Measurements from ENCODE around the gene MYH9. TPM values are rescaled to one million over a fixed set of nuclear protein-coding genes. Genes with fewer than 3 reads are reported as not detected.
"Not testable (repeated sequence)": the region's sequence is repeated elsewhere in the genome, so short reads cannot be mapped to it uniquely, and the experiment has no call there.

Gene MYH9
- total RNA-seq, 1 donor = 340 TPM

DNA sequence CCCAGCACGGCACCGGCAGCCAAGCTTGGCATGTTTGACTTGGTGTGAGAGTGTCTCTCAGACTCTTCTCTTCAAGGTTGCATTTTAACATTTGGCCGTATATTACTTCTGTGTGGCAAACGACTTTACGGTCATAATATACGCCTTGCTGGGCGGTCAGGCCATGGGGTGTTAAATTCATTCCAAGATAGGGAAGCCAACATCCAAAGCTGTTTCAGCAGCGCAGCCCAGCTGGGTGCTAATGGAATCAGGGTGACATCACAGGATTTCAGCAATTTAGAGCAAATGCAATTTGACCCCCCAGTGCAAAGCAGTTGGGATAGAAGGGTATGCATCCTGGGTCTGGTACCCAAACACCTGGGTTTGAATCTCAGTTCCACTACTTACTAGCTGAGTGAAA lies 16.7 kb upstream of the MYH9 start:
- no peak overlapping the region for H3K4me3 ChIP-seq (ENCODE audit: low read length)
- H3K27me3 ChIP-seq (ENCODE audit: insufficient read depth, low read length) = no peaks in the 10 kb centered on the region
- peaks cover 96% of the 10 kb centered on the region for H3K4me1 ChIP-seq (ENCODE audit: insufficient read depth, low read length)
- no peaks in the 10 kb centered on the region for H3K9me3 ChIP-seq (ENCODE audit: low read depth, low read length)

DNA sequence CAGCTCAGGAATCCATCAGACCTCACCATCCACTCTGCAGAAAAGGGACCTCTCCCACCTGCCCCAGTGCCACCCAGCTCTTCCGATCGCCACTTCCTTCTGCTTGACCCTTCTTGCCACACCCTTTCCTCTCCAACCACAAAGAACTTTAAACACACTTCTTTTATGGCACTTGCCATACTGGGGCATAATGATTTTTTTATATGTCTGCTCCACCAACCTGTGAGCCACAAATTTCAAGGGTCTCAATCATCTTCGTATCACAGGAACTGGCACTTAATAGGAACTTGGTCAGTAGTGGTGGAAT lies 11.7 kb upstream of the MYH9 start:
- Histone ChIP-seq H3K4me1 (ENCODE audit: insufficient read depth, low read length) (peaks cover 97% of the 10 kb centered on the region), H3K9me3 (ENCODE audit: low read depth, low read length) (no peaks in the 10 kb centered on the region), H3K4me3 (ENCODE audit: low read length) (no peak overlapping the region), H3K27me3 (ENCODE audit: insufficient read depth, low read length) (no peaks in the 10 kb centered on the region)

DNA sequence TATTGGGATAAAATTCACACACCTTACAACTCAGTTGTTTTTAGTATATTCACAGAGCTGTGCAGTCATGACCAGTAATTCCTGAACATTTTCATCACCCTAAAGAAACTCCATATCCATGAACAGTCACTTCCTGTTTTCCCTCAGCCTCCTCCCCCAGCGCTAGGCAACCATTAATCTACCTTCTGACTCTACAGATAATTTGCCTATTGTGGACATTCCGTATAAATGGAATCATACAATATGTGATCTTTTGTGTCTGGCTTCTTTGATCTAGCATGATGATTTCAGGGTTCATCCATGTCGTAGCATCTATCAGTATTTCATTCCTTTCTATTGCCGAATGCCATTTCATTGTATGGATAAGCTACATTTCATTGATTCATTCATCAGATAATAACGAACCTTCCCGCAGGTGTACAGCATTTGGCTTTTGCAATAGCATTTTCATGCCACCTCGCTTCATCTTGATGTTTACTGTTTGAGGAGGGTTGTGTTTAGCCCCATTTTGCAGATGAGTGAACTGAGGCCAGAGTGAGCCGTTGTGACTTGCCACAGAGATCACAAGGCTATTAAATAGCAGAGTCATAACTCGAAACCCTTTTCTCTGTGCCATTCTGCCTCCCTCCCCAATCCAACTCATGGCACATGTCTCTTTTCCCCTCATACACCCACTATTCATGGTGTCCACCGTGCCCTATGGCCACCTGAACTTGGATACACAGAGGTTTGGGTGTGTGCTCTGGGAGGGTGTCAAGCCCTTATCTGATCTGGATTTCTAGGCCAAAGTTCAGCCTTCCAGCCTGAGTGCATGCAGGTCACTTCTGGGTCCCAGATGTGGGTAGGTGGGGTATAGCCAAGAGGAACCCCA lies 11.1 kb upstream of the MYH9 start:
- H3K4me1 ChIP-seq (ENCODE audit: insufficient read depth, low read length) = peaks cover 97% of the 10 kb centered on the region
- H3K27me3 ChIP-seq (ENCODE audit: insufficient read depth, low read length) = no peaks in the 10 kb centered on the region

DNA sequence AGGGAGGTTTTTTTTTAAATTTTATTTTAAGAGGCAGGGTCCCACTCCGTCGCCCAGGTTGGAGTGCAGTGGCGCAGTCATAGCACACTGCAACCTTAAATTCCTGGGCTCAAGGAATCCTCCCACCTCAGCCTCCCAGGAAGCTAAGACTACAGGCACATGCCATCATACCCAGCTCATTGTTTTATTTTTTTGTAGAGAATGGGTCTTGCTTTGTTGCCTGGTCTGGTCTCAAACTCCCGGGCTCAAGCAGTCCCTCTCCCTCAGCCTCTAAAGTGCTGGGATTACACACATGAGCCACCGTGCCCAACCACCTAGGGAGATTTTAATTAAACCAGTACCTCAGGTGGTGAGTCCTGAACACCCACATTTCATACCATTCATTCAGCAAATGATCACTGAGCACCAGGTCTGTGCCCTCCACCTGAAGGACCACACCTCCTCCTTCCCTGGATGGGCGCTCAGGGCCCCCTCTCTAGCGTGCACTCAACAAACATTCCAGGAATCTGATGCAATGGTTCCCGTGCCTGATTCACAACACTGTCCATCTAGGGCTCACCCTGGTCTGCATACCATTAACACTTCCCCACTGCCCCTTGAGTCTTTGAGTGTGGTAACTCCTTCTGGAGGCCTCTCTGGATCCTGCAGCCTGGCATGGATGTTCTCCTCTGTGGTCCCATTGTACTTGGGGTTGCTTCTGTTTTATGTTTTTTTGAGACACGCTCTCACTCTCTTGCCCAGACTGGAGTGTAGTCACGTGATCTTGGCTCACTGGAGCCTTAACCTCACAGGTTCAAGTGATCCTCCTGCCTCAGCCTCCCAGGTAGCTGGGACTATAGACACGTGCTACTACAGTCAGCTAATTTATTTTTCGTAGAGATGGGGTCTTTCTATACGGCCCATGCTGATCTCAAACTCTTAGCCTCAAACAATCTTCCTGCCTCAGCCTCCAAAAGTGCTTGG lies 9.6 kb upstream of the MYH9 start:
- Histone ChIP-seq H3K27me3 (ENCODE audit: insufficient read depth, low read length) (no peaks in the 10 kb centered on the region), H3K9me3 (ENCODE audit: low read depth, low read length) (no peaks in the 10 kb centered on the region), H3K4me1 (ENCODE audit: insufficient read depth, low read length) (peaks cover 86% of the 10 kb centered on the region), H3K4me3 (ENCODE audit: low read length) (no peak overlapping the region)

More for the DNA sequence above, 11.1 kb upstream of the MYH9 start:
- no peaks in the 10 kb centered on the region for H3K9me3 ChIP-seq (ENCODE audit: low read depth, low read length)
- no peak overlapping the region for H3K4me3 ChIP-seq (ENCODE audit: low read length)

DNA sequence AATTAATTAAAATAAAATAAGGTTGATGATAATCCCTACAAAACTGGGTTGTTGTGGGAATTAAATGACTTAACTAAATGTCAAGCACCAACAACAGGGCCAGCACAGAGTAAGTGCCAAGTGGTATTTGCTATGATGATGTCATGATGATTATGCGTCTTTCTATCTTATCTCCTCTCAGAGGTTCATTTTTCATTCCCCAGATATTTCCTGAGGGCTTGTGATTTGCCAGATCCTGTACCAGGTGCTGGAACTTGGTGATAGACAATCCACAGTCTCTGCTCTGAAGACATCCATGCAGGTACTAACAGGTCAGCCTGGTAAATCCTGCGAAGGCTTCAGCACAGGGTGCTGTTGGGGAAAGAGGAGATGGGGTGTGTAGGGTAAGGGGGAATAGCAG lies 8.1 kb upstream of the MYH9 start:
- H3K4me1 ChIP-seq (ENCODE audit: insufficient read depth, low read length) = peaks cover 86% of the 10 kb centered on the region
- H3K27me3 ChIP-seq (ENCODE audit: insufficient read depth, low read length) = no peaks in the 10 kb centered on the region
- no peaks in the 10 kb centered on the region for H3K9me3 ChIP-seq (ENCODE audit: low read depth, low read length)
- no peak overlapping the region for H3K4me3 ChIP-seq (ENCODE audit: low read length)

DNA sequence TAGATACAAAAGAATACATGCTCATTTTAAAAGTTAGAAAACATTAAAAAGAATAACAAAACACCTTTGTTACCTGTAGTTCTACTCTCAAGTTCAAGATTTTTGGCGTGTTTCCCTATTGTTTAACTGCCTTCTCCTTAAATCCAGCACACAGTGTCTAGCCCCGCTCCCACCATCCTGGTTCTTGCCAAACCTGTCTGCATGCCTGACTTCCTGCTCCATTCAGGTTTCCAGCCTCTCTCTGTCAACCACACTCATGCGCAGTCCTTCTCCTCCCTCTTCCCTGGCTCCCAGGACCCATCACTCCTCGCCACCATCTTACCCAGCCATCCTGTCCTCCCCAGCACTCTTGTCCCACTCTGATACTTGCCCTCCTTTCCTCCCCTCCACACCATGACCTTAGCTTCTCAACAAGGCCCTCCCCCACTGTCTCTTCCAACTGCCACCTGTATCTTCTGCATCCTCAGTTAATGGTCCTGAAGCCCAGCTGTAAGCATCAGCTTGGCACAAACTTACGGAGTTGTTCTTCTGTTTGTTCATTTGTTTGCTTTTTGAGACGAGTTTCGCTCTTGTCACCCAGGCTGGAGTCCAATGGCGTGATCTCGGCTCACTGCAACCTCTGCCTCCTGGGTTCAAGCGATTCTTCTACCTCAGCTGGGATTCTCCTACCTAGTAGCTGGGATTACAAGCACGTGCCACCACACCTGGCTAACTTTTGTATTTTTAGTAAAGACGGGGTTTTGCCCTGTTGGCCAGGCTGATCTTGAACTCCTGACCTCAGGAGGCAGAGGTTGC lies 7.5 kb upstream of the MYH9 start:
- Histone ChIP-seq H3K9me3 (ENCODE audit: low read depth, low read length) (no peaks in the 10 kb centered on the region), H3K4me3 (ENCODE audit: low read length) (no peak overlapping the region), H3K4me1 (ENCODE audit: insufficient read depth, low read length) (peaks cover 86% of the 10 kb centered on the region)

DNA sequence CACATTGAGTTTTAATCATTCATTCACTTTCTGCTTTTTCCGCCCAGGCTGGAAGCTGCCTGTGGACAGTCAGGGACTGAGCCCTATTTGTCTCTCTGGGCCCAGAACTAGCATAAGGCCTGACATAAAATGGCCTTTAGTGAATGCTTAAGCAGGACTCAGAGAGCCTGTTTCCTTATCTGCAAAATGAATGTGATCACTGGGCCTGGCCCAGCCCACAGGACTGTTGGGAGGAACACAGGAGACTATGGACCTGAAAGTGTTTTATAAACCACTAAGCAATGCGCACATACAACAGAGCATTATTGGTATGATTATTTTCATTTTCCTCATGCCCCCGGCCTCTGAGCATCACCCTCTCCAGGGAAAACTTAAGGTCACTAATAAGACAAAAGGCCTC lies 3.9 kb upstream of the MYH9 start:
- Histone ChIP-seq H3K4me3 (ENCODE audit: low read length) (no peak overlapping the region), H3K27me3 (ENCODE audit: insufficient read depth, low read length) (no peaks in the 10 kb centered on the region), H3K9me3 (ENCODE audit: low read depth, low read length) (no peaks in the 10 kb centered on the region), H3K4me1 (ENCODE audit: insufficient read depth, low read length) (peaks cover 60% of the 10 kb centered on the region)

More for the DNA sequence above, 7.5 kb upstream of the MYH9 start:
- H3K27me3 ChIP-seq (ENCODE audit: insufficient read depth, low read length) = no peaks in the 10 kb centered on the region

DNA sequence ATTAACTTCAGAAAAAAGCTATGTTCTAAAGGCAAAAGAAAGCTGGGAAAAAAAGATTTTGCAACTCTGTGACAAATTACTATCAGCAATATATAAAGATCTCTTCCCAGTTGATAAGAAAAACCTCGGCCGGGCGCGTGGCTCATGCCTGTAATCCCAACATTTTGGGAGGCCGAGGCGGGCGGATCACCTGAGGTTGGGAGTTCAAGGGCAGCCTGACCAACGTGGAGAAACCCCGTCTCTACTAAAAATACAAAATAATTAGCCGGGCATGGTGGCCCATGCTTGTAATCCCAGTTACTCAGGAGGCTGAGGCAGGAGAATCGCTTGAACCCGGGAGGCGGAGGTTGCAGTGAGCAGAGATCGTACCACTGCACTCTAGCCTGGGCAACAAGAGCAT lies 1.4 kb upstream of the MYH9 start:
- H3K4me3 ChIP-seq (ENCODE audit: low read length); H3K9me3 ChIP-seq (ENCODE audit: low read depth, low read length); H3K27me3 ChIP-seq (ENCODE audit: insufficient read depth, low read length): not testable (repeated sequence)
- H3K4me1 ChIP-seq (ENCODE audit: insufficient read depth, low read length) = peaks cover 54% of the 10 kb centered on the region

DNA sequence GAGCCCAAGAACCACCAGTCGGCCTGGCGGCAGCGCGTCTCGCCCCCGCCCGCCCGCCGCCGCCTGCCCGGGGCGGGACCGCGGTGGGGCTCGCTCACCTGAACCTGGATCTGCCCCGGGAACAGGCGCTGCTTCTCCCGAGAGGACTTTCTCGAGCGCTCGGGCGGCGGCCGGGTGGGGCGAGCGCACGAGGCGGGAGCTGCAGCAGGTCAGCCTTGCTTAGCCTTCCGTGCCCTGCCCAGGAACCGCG lies 133 bp downstream of the MYH9 start:
- Histone ChIP-seq H3K4me3 (ENCODE audit: low read length) (peak overlapping the region; percentile 95), H3K4me1 (ENCODE audit: insufficient read depth, low read length) (peaks cover 63% of the 10 kb centered on the region), H3K27me3 (ENCODE audit: insufficient read depth, low read length) (no peaks in the 10 kb centered on the region), H3K9me3 (ENCODE audit: low read depth, low read length) (no peaks in the 10 kb centered on the region)

DNA sequence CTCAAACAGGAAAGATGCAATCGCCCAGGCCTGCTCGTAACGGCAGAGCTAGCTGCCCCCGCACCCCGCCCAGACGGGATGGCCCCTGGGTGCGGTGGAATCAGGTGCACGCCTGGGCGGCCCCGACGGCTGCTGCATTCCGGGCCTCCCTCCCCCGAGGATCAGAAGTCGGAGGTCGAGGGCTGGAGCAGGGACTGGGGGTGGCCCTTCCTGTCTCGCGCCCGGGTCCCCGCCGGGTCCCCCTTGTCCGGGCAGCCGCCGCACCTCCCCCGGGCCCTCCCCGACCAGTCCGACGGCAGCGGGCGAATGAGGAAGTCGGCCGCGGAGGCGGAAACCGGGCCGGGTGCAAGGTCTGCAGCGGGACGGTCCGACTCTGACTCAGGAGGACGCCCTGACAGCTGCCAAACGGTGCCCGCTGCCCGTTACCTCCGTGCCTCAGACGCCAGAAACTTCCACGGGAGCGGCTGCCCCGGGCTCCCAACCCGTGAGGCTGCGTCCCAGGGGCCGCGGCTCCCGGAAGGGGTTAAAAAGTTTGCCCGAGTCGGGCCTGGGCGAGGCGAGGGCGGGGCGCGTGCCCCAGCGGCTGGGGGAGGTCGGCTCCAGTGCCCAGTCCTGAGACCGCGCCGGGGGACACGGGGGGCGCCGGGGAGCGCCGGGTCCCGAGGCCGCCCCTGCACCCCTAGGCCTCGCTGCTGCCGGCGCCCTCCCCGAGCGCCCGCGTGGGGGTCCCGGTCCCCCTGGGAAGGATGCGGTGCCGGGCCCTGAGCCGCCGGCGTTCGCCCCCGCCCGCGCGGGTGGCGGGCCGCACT lies 663 bp downstream of the MYH9 start:
- Histone ChIP-seq H3K27me3 (ENCODE audit: insufficient read depth, low read length) (no peaks in the 10 kb centered on the region), H3K4me3 (ENCODE audit: low read length) (peak overlapping the region; percentile 95), H3K4me1 (ENCODE audit: insufficient read depth, low read length) (peaks cover 67% of the 10 kb centered on the region), H3K9me3 (ENCODE audit: low read depth, low read length) (no peaks in the 10 kb centered on the region)

DNA sequence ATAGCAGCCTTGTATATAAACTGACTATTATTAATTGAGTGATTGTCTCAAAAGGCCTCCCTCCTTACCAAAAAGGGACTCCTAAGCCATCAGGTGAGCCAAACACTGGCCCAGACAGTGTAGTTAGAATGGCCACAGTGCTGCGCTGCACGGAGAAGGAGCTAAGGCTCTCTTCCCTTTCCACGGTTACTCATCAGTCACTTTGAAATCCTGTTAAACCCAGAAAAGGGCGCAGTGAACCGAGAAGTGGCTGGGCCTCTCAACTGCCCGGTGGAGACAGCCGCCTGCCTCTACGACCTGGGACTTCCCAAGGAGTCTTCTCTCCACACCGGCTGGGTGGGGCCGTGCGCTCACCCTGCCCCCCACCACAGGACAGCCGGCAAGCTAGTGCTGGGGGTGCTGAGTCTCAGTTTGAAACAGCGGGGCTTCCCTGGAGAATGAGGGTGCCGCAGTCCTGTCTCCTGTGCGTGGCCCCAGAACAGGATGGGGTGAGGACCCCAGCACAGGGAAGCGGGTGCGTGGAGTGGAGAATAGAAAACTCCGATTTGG lies 1.3 kb downstream of the MYH9 start:
- Histone ChIP-seq H3K4me1 (ENCODE audit: insufficient read depth, low read length) (peaks cover 68% of the 10 kb centered on the region), H3K4me3 (ENCODE audit: low read length) (peak overlapping the region; percentile 95), H3K27me3 (ENCODE audit: insufficient read depth, low read length) (no peaks in the 10 kb centered on the region), H3K9me3 (ENCODE audit: low read depth, low read length) (no peaks in the 10 kb centered on the region)

DNA sequence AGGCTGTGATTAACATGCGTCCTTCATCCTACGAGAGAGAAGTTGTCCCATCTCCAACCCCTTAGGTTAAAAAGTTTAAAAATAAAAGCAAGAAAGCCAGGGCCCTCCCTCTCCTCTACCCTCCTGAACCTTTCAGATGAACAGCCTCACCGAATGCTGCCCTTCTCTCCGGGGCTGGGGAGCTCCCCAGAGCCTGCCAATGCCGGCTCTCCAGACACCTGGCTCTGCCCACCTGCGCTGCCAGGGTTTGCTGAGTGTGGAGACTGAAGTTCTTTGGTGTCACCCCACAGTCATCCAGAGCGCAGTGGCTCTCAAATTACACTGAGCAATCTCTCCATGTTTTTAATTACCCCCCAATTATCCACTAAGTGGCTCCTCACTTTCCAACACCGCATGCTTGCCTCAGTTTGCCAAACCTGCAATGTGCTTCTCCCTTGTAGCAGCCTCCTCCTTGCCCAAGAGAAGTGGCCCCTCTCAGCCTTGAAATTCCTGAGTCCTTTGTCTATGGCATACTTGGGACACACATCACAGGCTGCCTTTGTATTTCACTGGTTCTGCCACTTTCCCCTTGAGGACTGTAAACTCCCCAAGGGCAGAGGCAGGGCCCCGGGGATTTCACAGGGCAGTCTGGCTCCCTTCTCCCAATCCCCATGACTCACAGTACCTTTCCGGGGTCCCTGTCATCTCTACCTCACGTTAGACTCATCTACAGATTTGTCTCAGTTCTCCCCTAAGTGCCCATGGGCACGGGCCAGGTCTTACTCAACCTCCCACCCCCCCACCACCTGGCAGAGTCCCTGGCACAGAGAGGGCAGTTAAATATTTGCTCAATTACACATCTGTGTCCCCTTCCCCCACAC lies 2.0 kb downstream of the MYH9 start:
- Histone ChIP-seq H3K27me3 (ENCODE audit: insufficient read depth, low read length) (no peaks in the 10 kb centered on the region), H3K4me1 (ENCODE audit: insufficient read depth, low read length) (peaks cover 68% of the 10 kb centered on the region), H3K9me3 (ENCODE audit: low read depth, low read length) (no peaks in the 10 kb centered on the region), H3K4me3 (ENCODE audit: low read length) (peak overlapping the region; percentile 95)

DNA sequence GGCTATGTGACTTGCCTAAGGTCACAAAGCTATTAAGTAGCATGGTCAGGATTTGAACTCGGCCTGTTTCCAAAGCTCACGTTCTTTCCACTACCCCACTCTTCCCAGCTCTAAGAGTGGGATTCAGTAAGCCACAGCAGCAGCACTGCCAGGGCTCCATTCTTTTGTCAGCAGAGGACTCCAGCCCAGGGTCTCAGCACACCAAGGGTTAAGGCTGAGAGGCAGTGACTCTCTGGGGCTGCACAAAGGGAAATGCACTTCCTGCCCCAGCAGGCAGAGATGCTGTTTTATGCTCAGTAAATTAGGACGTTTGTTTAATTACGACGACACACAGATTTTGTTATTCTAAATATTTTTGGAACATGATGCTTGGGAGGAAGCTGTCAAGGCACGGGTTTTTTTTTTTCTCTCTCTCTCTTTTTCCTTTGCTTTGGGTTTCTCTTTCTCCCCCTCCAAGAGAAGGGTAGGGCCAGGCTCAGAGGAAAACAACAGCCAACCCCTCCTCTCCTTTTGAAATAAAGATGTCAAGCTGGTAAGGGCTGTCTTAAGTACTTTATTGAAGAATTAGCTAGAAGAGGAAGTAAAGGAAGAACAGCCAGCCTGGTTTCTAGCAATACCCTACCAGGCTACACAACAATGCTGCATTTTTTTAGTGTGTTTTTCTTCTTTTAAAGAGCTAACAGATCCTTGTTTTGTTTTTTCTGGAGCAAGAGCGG lies 2.8 kb downstream of the MYH9 start:
- H3K4me3 ChIP-seq (ENCODE audit: low read length) = peak overlapping the region; percentile 95
- H3K4me1 ChIP-seq (ENCODE audit: insufficient read depth, low read length) = peaks cover 68% of the 10 kb centered on the region
- H3K27me3 ChIP-seq (ENCODE audit: insufficient read depth, low read length) = no peaks in the 10 kb centered on the region
- no peaks in the 10 kb centered on the region for H3K9me3 ChIP-seq (ENCODE audit: low read depth, low read length)

All from mononuclear cell (primary cell).